Ovary (tissue), 9 donors: ENCODE results near the gene LYRM4. TPM values are rescaled to one million over a fixed set of nuclear protein-coding genes. Genes with fewer than 3 reads are reported as not detected.

ENCODE experiments used
- DNase-seq, 5 donors: peaks; one replicate each; pipeline ENCODE4 v3.0.0-alpha.2; 2019 to 2020
- H3K27ac ChIP-seq, 2 donors: fragments of 200-600 bp; one replicate each; pipeline versions ENCODE4 v1.5.1 to v1.8.0; 2019 to 2022
- H3K27me3 ChIP-seq: fragments of 200-600 bp; one replicate; pipeline ENCODE4 v1.8.0; 2022
- H3K36me3 ChIP-seq: fragments of 200-600 bp; sonication (generic); one replicate; pipeline ENCODE4 v1.5.1; 2019
- H3K4me1 ChIP-seq: one replicate; pipeline ENCODE4 v1.8.1; 2013; ENCODE audit warnings: mild to moderate bottlenecking, moderate library complexity; ENCODE audit not compliant: insufficient read depth
- H3K4me3 ChIP-seq: fragments of 200-600 bp; sonication (generic); one replicate; pipeline ENCODE4 v1.5.1; 2017
- H3K9me3 ChIP-seq, 2 donors: fragments of 200-600 bp in 1 of 2; sonication (generic) in 1 of 2; one replicate each; pipeline versions ENCODE4 v1.5.1 to v1.8.1; 2013 to 2019; ENCODE audit warnings: mild to moderate bottlenecking in 1 of 2, moderate library complexity in 1 of 2
- CTCF ChIP-seq, 3 donors: fragments of 450-650 bp in 2 of 3; fragments of 200-600 bp in 1 of 3; IDR thresholded peaks; one replicate each; pipeline versions ENCODE4 v1.5.1 to v1.8.0; 2016 to 2022; ENCODE audit warnings: antibody characterized with exemption in 3 of 3, mild to moderate bottlenecking in 1 of 3
- EP300 ChIP-seq: sonication (generic); formaldehyde crosslinking; IDR thresholded peaks from one replicate; pipeline ENCODE4 v1.6.1; 2017; ENCODE audit warnings: antibody characterized with exemption
- POLR2A ChIP-seq: fragments of 450-650 bp; IDR thresholded peaks from one replicate; pipeline ENCODE4 v1.6.1; 2017; ENCODE audit warnings: antibody characterized with exemption, mild to moderate bottlenecking, moderate library complexity
- WGBS, 3 donors: extraction: QIAGEN DNeasy Blood & Tissue Kit in 1 of 3; methylation state at CpG; one replicate each; pipeline versions ENCODE4 v1.1.5 to v1.1.7; 2013 to 2017; 5-methylcytosine and 5-hydroxymethylcytosine counted together
- intact Hi-C, 4 donors: fragments of 100-400 bp; cut with DNase I; formaldehyde crosslinking; loops; one replicate each; pipeline versions ENCODE4 v1.11.0 to v1.15.1; 2022 to 2023
- polyA plus RNA-seq, 2 donors: library from polyadenylated mRNA; stranded (reverse); fragments of 200-250 nt in 1 of 2; fragments of 350-450 nt in 1 of 2; fragmentation: Illumina TruSeq in 1 of 2; extraction: RNeasy Lipid Tissue Mini Kit (QIAGEN cat#74804) in 1 of 2; gene quantifications; one replicate each; pipeline ENCODE4 v1.2.3, GENCODE V29; 2013 to 2014
- total RNA-seq, 7 donors: library from RNA; depleted of rRNA in 2 of 7; stranded (reverse); fragments of >200 nt in 2 of 7; fragmentation: NEBNext Ultra II Directional in 3 of 7; extraction: Animal tissue kit (Norgen Biotek cat#: 25700) in 3 of 7; gene quantifications; one replicate each; pipeline versions ENCODE4 v1.1.0 to v1.2.4, GENCODE V29; 2016 to 2023
- donor health status: DM: no; HTN: no; CAD: no; lungs with moderate emphysema.
- donor health status: DM: no; HTN: no; CAD: no.
- donor health status: Bipolar disorder and iron deficiency.
- donor health status: DM: yes; HTN: yes; CAD: no.
- donor health status: DM: no; HTN: no; CAD: no.
- donor health status: DM: yes; HTN: yes; CAD: no.

Gene LYRM4
- total and polyA plus RNA-seq, 9 donors, result 28.0 to 38.2 (median 33.6) TPM

GRCh38 chr6:5081182-5081581, 179.6 kb downstream of the LYRM4 start:
- no peak for DNase-seq
- peaks cover under 1% of the 10 kb centered on the region for H3K4me1 ChIP-seq
- H3K27ac ChIP-seq, result no peak overlapping the region
- no peak for TF ChIP-seq CTCF (IDR thresholded peaks at IDR 0.05)
- TF ChIP-seq EP300, result no peak
- TF ChIP-seq POLR2A, result no peak
- H3K4me3 ChIP-seq, result no peak overlapping the region
- H3K9me3 ChIP-seq, result no peaks in the 10 kb centered on the region
- no peaks in the 10 kb centered on the region for H3K36me3 ChIP-seq
- H3K27me3 ChIP-seq, result no peaks in the 10 kb centered on the region
- WGBS, 3 donors, result 89 to 94% (median 92%) methylated on average over 3 of the region's 3 CpGs
- intact Hi-C loops, result no loop called here

- TF ChIP-seq EP300 (no peak), POLR2A (no peak), CTCF (IDR thresholded peaks at IDR 0.05) (no peak)
- no peaks in the 10 kb centered on the region for H3K27me3 ChIP-seq
- no peak for DNase-seq
- no peak overlapping the region for H3K27ac ChIP-seq
- 62 to 82% (median 63%) methylated on average over 3 of the region's 3 CpGs for WGBS, 3 donors
- no peaks in the 10 kb centered on the region for H3K36me3 ChIP-seq
- no peaks in the 10 kb centered on the region for H3K9me3 ChIP-seq
- no peak overlapping the region for H3K4me3 ChIP-seq
- no peaks in the 10 kb centered on the region for H3K4me1 ChIP-seq
- intact Hi-C loops, result no loop called here
Observed at GRCh38 chr6:5080574-5080973, 180.2 kb downstream of the LYRM4 start.

GRCh38 chr6:5079692-5080091, 181.1 kb downstream of the LYRM4 start:
- no peaks in the 10 kb centered on the region for H3K27me3 ChIP-seq
- H3K36me3 ChIP-seq, result no peaks in the 10 kb centered on the region
- no peaks in the 10 kb centered on the region for H3K9me3 ChIP-seq
- intact Hi-C loops, result no loop called here
- H3K4me3 ChIP-seq, result no peak overlapping the region
- DNase-seq, result no peak
- H3K27ac ChIP-seq, result no peak overlapping the region
- TF ChIP-seq POLR2A, result no peak
- no peak for TF ChIP-seq EP300
- TF ChIP-seq CTCF (IDR thresholded peaks at IDR 0.05), result no peak
- H3K4me1 ChIP-seq, result no peaks in the 10 kb centered on the region
- WGBS, 3 donors, result 91 to 96% (median 93%) methylated on average over 2 of the region's 2 CpGs

GRCh38 chr6:5078121-5078669, 182.6 kb downstream of the LYRM4 start:
- Histone ChIP-seq H3K27me3 (no peaks in the 10 kb centered on the region), H3K9me3 (no peaks in the 10 kb centered on the region), H3K27ac (no peak overlapping the region), H3K4me1 (no peaks in the 10 kb centered on the region), H3K4me3 (no peak overlapping the region), H3K36me3 (no peaks in the 10 kb centered on the region)
- intact Hi-C loops, result no loop called here
- 72 to 85% (median 78%) methylated on average over 5 of the region's 5 CpGs for WGBS, 3 donors
- no peak for DNase-seq
- no peak for TF ChIP-seq EP300
- no peak for TF ChIP-seq POLR2A
- TF ChIP-seq CTCF (IDR thresholded peaks at IDR 0.05), result no peak
